DOHH2 (cell line): ENCODE data around the gene CREB3L2.

Experiments
- H3F3A ChIP-seq: fragments of 200-600 bp; sonication (generic), shearing (Covaris generic); 2 replicates; pipeline ENCODE4 v1.6.0; 2016; ENCODE audit warnings: antibody characterized with exemption, mild to moderate bottlenecking; ENCODE audit not compliant: control insufficient read depth, insufficient read depth
- H3K27ac ChIP-seq: fragments of 200-600 bp; sonication (generic); 2 replicates; pipeline ENCODE4 v1.5.1; 2014; ENCODE audit warnings: low read depth, mild to moderate bottlenecking, low read length, moderate library complexity
- H3K27me3 ChIP-seq: fragments of 200-600 bp; sonication (generic); 2 replicates; pipeline ENCODE4 v1.6.1; 2014; ENCODE audit warnings: mild to moderate bottlenecking, low read length, mixed read lengths; ENCODE audit not compliant: control insufficient read depth
- H3K36me3 ChIP-seq: fragments of 200-600 bp; sonication (generic); 2 replicates; pipeline ENCODE4 v1.6.1; 2014; ENCODE audit warnings: mild to moderate bottlenecking, low read length, moderate library complexity, mixed read lengths; ENCODE audit not compliant: control insufficient read depth
- H3K4me1 ChIP-seq: fragments of 200-600 bp; sonication (generic); 2 replicates; pipeline ENCODE4 v1.6.1; 2014; ENCODE audit warnings: mild to moderate bottlenecking, low read length, mixed read lengths; ENCODE audit not compliant: control insufficient read depth
- H3K4me2 ChIP-seq: fragments of 200-600 bp; sonication (generic); 2 replicates; pipeline ENCODE4 v1.6.0; 2014; ENCODE audit warnings: mild to moderate bottlenecking, low read length, moderate library complexity
- H3K4me3 ChIP-seq: fragments of 200-600 bp; sonication (generic); 2 replicates; pipeline ENCODE4 v1.5.1; 2014; ENCODE audit warnings: mild to moderate bottlenecking, low read length, mixed read lengths
- H3K79me2 ChIP-seq: fragments of 200-600 bp; sonication (generic); 2 replicates; pipeline ENCODE4 v1.6.1; 2014; ENCODE audit warnings: mild to moderate bottlenecking, low read length, mixed read lengths; ENCODE audit not compliant: control insufficient read depth
- H3K9me2 ChIP-seq: fragments of 200-600 bp; sonication (generic); replicated peaks from 2 replicates; pipeline ENCODE4 v1.6.1; 2014; ENCODE audit warnings: mild to moderate bottlenecking, low read length, mixed read lengths; ENCODE audit not compliant: control insufficient read depth
- H3K9me3 ChIP-seq: fragments of 200-600 bp; sonication (generic); 2 replicates; pipeline ENCODE4 v1.6.1; 2014; ENCODE audit warnings: antibody characterized with exemption, low read length, mixed read lengths; ENCODE audit not compliant: control insufficient read depth, insufficient read depth
- H4K20me1 ChIP-seq: fragments of 200-600 bp; sonication (generic); 2 replicates; pipeline ENCODE4 v1.6.0; 2014; ENCODE audit warnings: low read depth, mild to moderate bottlenecking, antibody characterized with exemption, low read length, moderate library complexity; ENCODE audit not compliant: control insufficient read depth, insufficient read depth
- CTCF ChIP-seq: fragments of 200-600 bp; sonication (generic); IDR thresholded peaks from one replicate; pipeline ENCODE4 v1.5.1; 2014; ENCODE audit warnings: antibody characterized with exemption, mild to moderate bottlenecking, low read depth, low read length; ENCODE audit not compliant: poor library complexity, severe bottlenecking
- EZH2phosphoT487 ChIP-seq: fragments of 200-600 bp; sonication (generic); IDR thresholded peaks from 2 replicates; pipeline ENCODE4 v1.6.1; 2017; ENCODE audit warnings: borderline replicate concordance, mild to moderate bottlenecking, antibody characterized with exemption, low read length, moderate library complexity, mixed read lengths

Gene CREB3L2

GRCh38 chr7:137937202-137937560, 64.7 kb downstream of the CREB3L2 start:
- TF ChIP-seq EZH2phosphoT487 = no peak
- no peak for TF ChIP-seq CTCF
- Histone ChIP-seq H3K27ac (no peak overlapping the region), H3K4me1 (no peaks in the 10 kb centered on the region), H3K9me3 (no peaks in the 10 kb centered on the region), H3K4me3 (no peak overlapping the region), H3K79me2 (no peaks in the 10 kb centered on the region), H3F3A (no peaks in the 10 kb centered on the region), H4K20me1 (no peaks in the 10 kb centered on the region), H3K4me2 (no peak overlapping the region), H3K27me3 (no peaks in the 10 kb centered on the region), H3K9me2 (no peaks in the 10 kb centered on the region), H3K36me3 (no peaks in the 10 kb centered on the region)

GRCh38 chr7:137936509-137937201, 65.2 kb downstream of the CREB3L2 start:
- H3K79me2 ChIP-seq = no peaks in the 10 kb centered on the region
- no peaks in the 10 kb centered on the region for H3K36me3 ChIP-seq
- H3K4me3 ChIP-seq = no peak overlapping the region
- no peak overlapping the region for H3K4me2 ChIP-seq
- H3K9me3 ChIP-seq = no peaks in the 10 kb centered on the region
- H3K27me3 ChIP-seq = no peaks in the 10 kb centered on the region
- H3F3A ChIP-seq = no peaks in the 10 kb centered on the region
- H4K20me1 ChIP-seq = no peaks in the 10 kb centered on the region
- H3K9me2 ChIP-seq = no peaks in the 10 kb centered on the region
- TF ChIP-seq CTCF (no peak), EZH2phosphoT487 (no peak)
- H3K27ac ChIP-seq = no peak overlapping the region
- H3K4me1 ChIP-seq = no peaks in the 10 kb centered on the region

GRCh38 chr7:137935884-137936508, 65.9 kb downstream of the CREB3L2 start:
- Histone ChIP-seq H3K27me3 (no peaks in the 10 kb centered on the region), H3K36me3 (no peaks in the 10 kb centered on the region), H3K27ac (no peak overlapping the region), H3K9me3 (no peaks in the 10 kb centered on the region), H3K79me2 (no peaks in the 10 kb centered on the region), H3K4me1 (no peaks in the 10 kb centered on the region), H3K4me2 (no peak overlapping the region), H3K9me2 (no peaks in the 10 kb centered on the region), H4K20me1 (no peaks in the 10 kb centered on the region), H3K4me3 (no peak overlapping the region), H3F3A (no peaks in the 10 kb centered on the region)
- TF ChIP-seq EZH2phosphoT487 (no peak), CTCF (no peak)
